Suppressor macrophage treated with lipopolysaccharide for 4 hours (primary cell): Measurements from ENCODE around the gene OARD1.

ENCODE experiments used
- DNase-seq: peaks from one replicate; pipeline ENCODE4 v3.0.0-alpha.2; 2020

The OARD1 gene

DNA sequence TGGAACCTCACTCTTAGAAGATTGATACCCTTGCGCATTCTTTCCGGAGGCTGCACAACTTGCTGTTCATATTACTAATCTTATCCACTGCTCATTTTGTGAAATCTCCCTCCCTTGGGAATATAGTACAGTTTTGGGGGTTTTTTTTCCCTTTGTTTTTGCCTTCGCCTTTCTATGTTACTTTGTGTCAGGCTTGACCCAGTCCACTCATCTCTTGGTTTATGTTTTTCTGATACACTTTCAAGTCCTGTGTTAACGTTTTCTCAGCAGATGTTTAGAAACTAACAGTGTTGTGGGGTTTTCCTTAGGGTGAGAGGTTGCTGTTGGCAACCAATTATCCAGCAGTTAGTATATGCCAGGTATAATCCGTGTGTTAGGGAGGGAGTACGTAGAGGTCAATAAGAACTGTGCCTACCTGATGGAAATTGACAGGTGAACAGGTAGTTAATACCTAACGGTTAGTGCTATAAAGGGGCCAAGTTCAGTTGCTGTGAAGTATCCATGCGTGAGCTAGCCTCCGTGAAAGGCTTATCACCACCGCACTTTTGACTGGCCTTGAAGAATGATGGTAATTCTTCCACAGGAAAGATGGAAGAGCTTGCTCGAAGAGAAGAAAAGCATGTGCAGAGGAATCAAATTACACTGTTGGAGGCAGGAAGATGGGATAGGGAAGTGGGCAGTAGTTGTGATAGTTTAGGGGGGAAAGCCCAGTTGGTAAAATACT, 2.0 kb upstream of the OARD1 start:
- DNase-seq, result peak; percentile 5

DNA sequence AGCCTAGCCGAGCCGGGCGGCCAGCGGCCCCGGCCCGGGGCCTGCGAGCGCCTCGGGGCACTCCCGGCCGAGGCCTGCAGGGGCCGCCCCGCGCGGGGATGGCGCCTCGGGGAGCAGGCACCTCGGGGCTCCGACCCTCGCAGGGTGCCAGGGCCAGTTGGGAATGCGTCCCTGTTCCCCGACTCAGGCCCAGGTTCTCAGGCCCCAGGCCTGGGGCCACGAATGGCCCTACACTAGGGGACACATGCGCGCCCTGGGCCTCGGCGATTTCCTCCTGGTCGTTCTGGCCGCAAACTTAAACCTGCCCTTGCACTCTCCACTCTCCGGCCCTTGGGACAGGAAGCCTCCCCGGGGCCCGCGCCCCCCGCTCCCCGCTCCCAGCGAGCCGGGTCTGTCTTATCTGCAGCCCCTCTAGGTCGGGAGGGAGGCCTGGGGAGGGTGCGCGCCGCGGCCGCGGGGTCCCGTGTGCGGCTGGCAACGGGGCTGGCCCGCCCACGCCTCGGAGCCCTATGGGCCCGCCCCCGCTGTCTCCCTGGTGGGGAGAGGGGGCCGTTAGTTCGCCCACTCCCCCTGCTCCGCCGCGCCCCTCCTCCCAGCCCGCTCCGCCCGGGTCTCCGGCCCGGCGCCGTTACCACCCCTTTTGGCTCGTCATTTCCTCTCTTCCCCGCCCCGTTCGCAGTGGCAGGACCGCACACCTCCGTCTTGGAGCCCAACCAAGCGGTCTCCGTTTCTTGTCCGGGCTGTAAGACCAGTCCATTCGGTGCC, 1.2 kb upstream of the OARD1 start:
- DNase-seq, result peak; percentile 67

DNA sequence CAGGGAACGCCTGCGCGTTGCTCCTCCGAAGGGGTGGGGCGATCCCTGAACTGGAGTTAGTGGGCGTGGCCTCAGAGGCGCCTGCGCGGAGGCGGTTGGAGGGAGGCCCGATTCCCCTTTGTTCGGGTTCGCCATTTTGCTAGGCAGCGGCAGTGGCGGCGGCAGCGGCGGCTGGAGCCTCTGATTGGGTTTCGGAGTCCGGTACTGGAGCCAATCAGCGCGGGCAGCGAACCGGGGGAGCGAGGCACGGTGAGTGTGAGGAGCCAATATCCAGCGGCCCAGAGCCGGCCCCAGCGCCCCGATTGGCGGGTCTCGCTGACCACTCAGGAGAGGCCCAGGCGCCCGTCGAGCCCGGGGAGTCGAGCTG, 663 bp upstream of the OARD1 start, which contains the start of gene NFYA:
NFYA (plus strand) TSS at position 139 of the 367 bp plus-strand sequence. CDS start 6,116 bp downstream, outside the sequence.
- DNase-seq, result no peak

DNA sequence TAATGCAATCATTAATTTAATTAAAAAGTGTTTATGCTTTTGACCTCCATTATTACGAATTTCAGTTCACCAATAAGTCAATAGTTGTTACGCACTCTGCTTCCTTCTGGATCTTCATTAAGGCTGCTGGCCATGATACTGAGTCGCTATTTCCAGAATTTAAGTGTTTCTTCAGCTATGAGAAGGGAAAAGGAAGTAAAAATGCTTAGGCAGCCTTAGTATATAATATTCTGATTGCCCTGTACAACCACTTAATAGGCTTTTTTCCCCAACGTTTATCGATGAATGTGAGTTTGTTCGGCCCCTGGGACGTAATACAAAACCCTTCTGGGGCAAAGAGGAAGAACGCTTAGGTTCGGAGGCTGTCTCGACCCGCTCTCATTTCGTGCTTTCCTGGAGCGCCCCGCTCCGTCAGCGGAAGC, 644 bp downstream of the OARD1 start:
- DNase-seq, result peak; percentile 92

DNA sequence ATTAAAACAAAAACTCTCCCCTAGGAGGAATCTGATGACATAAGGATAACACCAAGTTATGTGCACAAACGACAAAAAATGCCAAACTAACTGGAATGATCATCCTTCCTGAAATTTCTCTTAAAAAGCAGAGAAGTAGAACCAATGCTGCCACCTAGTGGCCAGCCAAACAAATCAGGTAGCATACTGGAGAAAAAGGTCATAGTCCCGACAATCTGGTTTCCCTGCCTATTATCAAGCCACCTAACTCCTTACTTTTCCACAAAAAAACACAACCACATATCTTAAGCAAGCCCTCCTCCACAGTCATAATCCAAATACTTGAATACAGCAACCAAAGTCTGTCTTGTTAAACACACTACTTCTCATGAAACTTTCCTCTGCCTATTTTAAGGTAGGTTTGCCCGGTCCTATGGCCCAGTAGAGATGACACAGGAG, 5.3 kb downstream of the OARD1 start:
- DNase-seq, result peak; percentile 82

DNA sequence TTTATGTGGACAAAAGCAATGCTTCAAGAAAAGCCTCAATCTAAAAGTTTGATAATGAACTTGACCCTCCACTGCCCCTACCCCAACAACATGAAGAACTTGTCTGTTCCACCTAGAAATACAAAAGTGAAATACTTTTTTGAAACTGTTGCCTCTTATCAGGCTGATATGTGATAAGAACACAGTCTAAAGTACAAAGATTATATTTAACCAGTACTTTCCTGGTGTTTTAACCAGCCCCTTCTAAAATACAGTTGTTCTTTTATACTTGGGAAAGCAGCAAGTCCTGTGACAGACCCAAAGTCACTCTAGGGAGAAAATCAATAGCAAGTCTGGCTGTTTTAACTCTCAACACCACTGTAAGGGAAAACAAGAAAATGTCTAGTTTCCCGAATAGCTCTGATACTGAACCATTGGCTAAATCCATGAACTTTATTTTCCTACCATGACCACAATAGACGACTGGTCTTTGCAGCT, 6.6 kb downstream of the OARD1 start:
- DNase-seq, result no peak

DNA sequence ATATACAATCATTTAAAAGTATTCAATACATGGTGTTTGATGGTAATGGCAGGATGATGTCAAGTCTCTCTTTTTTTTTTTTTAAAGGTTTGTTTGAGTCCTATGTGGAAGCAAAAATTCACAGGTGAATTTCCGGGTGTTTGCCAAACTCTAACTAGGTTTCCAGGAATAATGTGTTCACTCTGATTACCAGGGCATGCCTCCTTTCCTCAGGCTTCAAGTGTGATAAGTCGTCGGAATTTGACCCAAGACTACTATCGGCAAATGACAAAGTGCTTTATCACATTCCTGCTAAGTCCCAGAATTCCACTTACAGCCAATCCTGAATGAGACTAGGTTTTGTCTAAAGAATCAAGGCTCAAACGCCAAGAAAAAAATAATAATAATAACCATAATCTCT, 7.3 kb downstream of the OARD1 start:
- no peak for DNase-seq

DNA sequence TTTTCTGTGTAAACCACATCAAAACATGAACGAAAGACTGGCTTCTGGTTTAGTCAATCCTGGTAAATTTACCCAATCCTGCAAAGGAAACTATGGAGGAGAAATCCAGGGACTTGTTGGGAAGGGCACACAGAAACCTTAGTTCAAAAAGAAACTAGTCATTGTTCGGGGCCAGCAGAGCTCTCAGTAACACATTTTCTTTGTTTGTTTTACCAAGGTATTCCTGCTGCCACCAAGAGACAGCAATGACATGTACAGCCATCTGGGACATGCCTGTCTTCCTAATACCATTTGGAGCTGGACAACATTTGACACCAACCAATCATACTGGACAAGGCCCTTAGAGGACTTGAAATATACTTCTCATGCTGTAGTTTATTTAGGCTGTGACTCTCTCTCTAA, 8.3 kb downstream of the OARD1 start:
- DNase-seq, result no peak

DNA sequence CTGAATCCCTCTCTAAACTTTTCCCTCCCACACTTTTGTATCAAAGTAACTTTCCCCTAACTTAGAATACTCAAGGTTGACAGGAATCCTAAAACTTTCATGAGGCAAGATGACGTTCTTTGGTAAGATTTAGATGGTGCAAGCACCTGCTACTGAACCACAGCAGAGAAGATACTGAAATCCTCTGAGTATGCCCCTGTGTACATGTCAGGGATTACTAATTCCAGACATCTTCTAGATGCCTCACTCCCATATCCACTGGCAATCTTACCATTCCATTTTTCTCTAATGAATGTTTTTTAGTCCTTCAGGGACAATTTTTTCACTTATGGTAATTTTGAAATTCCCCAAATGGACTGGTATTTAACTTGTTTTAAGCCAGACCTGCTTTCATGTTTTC, 10.1 kb downstream of the OARD1 start:
- DNase-seq, result no peak

DNA sequence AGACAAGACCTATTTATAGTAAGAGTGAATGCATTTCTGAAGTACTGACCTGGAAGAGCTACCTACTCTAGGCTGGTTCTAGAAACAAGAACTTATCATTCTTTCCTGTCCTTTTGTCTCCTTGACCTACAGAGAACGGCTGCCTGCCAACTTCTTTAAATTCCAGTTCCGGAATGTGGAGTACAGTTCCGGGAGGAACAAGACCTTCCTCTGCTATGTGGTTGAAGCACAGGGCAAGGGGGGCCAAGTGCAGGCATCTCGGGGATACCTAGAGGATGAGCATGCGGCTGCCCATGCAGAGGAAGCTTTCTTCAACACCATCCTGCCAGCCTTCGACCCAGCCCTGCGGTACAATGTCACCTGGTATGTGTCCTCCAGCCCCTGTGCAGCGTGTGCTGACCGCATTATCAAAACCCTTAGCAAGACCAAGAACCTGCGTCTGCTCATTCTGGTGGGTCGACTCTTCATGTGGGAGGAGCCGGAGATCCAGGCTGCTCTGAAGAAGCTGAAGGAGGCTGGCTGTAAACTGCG, 10.9 kb downstream of the OARD1 start:
- DNase-seq, result no peak

DNA sequence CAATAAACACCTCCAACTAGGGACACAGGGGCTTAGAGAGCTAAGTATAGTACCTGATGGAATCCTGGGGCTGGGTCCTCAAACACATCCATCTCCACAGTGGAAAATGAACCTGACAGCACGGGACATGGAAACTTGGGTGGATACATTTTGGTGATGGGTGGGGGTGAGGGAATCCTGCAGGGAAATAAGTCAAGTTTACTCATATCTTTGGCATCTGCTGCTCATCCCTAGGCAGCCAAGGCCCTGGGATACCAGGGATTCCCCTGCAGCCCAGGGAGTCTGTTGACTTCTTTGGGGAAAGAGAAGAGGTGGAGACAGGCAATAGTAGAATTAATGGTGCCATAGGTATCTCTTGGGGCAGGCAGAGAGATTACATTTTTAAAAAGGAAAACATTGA, 12.6 kb downstream of the OARD1 start:
- DNase-seq, result no peak

DNA sequence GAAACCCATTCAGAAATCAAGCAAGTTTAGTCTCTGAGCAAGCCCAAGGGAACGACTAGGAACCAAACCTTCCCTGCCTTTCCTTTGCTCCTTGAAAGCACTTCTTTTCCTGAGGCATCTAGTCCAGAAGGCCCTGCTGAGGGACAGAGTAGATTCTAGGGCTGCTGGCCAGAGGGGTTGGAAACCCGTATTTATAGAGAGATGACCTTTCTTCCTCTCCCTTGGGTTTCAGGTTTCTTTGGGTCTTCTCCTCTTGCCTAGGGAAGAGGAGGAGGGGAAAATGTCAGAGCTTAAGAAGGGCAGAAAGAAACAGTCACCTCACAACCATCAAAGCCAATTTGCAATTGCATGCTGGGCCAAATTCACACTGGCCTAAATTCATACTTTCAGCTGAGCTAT, 13.4 kb downstream of the OARD1 start:
- no peak for DNase-seq

DNA sequence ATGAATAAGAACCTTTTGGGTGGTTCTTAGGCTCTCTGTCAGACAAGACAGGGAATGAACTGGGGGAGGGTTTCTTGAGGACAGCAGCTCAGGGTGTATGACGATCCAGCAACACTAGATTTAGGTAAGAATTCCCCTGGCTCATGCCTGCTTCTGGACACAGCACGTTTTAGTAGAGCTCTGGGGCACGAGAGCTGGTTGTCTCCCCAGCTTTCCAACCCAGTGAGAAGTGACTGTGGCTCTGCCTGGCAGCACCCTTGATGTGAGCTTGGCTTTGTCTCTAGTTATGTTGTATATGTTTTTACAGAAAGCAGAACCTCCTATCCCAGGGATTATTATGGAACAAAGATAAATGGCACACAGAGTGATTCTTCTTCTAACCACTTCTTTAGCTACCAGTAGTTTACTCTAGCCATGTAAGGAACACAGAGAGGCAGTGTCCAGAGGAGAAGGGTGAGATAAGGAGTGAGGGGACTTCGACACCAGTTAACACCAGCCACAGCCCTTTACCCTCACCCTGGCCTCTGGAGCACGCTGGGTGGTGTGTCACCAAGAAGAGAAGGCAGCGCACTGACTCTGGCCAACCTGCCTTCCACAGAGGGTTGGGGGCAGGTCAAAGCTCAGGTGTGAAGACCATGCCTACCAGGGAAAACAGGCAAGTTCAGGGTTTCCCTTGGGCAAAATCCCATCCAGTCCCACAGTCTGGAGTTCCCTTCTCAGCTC, 15.2 kb downstream of the OARD1 start:
- no peak for DNase-seq

DNA sequence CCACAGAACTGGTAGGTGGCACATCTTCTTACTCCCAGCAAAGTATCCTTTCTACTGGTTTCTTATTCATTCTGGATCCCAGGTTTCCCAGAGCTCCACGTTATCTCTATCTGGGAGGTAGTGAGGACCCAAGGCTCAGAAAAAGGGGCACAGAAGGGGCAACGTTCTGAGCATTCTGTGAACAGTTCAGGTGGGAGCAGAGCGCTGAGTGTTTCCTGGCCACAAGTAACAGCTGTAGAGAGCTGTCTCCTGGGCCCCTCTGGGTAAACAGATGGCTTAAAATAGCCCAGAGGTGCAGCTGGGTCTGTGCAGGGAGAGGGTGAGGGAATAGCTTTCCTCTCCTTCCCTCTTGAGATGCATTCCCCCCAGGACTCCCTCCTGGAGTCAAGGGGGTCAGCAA, 17.0 kb downstream of the OARD1 start:
- DNase-seq, result no peak

DNA sequence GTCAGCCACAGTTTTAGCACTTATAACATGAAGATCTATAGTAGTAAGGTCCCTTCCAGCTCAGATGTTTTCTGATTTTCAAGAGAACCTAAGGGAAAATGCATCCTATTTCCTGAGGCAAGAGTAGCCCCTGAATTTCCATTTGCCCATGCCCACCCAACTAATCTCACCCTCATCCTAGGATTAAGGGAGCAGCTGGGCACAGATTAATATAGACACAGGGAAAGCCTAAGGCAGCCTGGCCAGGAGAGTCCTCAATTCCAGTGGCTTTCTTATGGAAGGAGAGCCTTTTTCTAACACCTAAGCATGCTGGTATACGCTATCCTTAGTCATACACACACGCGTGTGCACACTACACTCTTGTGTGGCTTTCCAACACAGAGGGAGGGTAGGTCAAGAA, 17.6 kb downstream of the OARD1 start:
- no peak for DNase-seq

DNA sequence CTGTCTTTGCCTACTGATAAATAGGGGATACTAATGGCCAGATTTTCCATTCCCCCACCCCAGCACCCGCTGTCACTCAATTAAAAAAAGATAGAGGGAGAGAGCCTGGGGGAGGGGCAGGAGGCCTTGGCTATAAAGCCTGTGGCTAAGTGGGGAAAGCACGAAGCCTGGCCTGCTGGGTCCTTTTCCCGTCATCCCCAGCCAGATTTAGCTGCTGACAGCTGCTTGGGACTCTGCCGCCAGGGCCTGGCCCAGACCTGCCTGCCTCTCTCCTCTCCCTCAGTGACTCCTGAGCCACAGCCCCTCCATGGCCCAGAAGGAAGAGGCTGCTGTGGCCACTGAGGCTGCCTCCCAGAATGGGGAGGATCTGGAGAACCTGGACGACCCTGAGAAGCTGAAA, 19.1 kb downstream of the OARD1 start, which contains the start of gene APOBEC2:
APOBEC2 (plus strand) TSS at position 162 of the 400 bp plus-strand sequence; CDS start at position 308, 146 bp downstream.
- no peak for DNase-seq

DNA sequence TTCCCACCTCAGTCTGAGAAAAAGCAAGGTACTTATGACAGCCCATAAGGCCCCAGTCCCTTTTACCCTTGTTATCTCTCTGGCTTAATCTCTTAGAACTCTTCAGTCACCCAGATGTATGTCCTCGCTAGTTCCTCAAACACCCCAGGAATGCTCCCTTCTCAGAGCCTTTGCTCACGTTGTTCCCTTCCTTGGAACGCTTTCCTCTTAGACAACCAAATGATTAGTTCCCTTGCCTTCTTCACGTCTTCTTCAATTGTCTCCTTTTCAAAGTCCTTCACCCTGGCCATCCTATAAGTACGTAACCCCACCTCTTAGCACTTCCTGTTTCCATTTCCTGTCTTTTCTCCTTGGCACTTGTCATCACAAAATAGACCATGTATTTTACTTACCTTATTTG, 20.3 kb downstream of the OARD1 start:
- peak; percentile 23 for DNase-seq

DNA sequence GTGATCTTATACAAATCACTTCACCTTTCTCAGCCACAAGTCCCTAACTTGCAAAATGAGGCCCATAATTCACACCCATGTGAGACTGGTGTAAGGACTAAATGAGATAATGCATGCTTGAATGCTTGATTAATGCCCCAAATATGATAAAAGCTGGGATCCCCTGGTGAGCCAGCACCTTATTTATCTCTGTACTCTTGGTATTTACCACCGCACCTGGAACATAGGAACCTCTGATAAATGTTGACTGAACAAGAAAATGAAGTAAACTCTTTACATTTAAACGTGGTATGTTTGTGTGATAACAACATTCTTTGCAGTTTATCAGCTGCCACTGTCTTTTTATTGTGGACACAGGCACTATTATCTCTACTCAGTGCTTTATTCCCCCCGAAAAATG, 21.6 kb downstream of the OARD1 start:
- no peak for DNase-seq

DNA sequence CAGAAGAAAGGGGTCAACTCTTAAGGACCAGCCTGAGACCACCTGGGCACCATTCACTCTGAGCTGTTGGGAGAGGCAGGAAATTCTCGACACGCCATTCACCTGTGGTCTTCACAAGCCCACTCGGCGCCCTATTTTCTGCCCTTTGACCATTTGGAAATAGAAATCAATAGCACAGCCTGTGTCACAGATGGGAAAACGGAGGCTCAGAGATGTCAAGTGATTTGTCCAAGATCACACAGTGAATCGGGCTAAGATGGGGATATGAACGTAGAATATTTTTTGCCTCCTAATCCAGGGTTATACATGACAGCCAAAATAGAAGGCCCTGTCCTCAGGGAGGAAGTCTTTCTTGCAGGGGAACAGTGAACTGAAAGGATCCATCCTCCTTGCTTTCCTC, 22.2 kb downstream of the OARD1 start:
- DNase-seq, result no peak

DNA sequence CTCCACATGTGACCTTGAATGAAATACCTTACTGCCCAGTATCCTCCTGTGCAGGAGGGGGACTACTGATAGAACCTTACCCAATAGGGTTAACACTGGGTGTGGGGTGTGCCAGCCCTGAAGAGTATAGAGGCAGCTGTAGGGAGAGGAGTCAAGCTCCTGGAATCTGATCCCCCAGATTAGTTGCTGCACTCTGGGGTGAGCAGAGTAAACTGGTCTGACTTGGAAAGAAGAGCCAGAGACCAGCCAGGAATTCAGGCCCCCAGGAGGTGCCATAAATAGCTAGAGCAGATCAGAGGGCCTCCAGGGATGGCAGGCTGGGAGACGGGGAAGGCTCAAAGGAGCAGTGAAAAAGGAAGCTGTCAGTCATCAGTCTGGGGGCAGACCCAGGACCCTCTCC, 22.6 kb downstream of the OARD1 start:
- DNase-seq, result no peak

DNA sequence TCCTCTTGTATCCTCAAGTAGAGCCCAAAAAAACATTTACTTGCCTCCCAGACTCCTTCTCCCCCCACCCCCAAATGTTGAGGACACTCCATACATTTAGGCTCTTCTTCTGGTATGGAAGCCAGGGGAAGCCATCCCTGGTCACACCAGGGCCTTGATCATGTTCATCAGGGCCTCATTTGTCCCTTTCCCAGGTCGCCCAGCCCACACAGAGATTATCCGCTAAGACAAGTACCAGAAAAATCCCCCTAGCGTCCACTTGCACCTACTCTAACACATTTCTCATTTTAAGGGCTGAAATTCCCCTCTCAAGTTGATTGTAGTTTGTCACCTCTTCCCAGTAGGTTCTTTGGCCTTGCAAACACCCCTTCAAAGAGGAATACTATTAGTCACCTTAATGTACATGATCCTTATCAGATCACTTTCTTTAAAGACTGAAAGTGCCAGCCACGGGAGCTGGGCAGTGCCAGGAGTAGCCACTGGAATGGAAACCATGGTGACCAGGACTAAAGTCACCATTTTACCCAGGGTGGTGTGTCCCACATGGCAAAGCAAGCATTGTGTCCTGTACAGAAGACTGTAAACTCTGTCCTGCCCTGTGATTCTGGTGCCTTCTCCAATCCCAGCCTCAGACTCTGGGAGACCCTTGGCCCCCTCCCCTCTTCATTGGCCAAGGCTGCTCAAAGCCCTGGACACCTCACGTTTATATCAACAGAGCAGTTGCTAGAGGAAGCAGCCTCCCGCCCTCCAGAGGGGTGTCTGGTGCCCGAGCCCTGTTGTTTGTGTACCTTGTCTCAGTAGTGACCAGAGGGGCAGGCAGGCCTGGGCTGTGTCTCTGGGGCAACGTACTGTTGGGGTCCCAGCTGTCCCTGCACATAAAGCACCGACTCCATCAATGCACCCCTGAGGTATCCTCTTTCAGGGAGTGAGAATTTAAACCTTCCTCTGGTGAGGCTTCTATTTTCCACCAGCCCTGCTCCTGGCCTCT, 24.1 kb downstream of the OARD1 start:
- DNase-seq, result no peak

DNA sequence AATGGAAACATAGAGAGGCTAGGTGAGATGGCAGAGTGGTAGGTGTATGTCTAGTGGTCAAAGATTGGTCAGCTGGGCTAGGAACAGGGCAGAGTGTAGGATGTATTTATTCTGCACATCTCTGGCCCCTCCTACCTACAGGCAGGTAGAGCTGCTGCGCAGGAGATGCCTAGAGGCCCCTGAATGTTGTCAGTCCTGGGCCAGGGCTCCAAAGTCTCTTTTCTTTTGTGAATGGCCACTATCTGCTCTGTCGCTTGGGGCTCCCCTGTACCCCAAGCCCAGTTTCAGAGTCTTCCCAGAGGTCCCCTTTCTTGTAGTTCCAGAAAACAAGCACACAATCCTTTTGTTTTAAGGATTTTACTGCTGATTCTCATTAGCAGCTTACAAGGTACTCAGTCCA, 24.9 kb downstream of the OARD1 start:
- DNase-seq, result no peak
